ENCODE measurements around the gene SYT7.
"Not testable (repeated sequence)": the region's sequence is repeated elsewhere in the genome, so short reads cannot be mapped to it uniquely, and the experiment has no call there.

The SYT7 gene, protein sequence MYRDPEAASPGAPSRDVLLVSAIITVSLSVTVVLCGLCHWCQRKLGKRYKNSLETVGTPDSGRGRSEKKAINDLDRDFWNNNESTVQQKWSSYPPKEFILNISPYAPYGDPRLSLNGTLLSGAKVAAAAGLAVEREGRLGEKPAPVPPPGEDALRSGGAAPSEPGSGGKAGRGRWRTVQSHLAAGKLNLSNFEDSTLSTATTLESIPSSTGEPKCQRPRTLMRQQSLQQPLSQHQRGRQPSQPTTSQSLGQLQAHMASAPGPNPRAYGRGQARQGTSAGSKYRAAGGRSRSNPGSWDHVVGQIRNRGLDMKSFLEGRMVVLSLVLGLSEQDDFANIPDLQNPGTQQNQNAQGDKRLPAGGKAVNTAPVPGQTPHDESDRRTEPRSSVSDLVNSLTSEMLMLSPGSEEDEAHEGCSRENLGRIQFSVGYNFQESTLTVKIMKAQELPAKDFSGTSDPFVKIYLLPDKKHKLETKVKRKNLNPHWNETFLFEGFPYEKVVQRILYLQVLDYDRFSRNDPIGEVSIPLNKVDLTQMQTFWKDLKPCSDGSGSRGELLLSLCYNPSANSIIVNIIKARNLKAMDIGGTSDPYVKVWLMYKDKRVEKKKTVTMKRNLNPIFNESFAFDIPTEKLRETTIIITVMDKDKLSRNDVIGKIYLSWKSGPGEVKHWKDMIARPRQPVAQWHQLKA

DNA sequence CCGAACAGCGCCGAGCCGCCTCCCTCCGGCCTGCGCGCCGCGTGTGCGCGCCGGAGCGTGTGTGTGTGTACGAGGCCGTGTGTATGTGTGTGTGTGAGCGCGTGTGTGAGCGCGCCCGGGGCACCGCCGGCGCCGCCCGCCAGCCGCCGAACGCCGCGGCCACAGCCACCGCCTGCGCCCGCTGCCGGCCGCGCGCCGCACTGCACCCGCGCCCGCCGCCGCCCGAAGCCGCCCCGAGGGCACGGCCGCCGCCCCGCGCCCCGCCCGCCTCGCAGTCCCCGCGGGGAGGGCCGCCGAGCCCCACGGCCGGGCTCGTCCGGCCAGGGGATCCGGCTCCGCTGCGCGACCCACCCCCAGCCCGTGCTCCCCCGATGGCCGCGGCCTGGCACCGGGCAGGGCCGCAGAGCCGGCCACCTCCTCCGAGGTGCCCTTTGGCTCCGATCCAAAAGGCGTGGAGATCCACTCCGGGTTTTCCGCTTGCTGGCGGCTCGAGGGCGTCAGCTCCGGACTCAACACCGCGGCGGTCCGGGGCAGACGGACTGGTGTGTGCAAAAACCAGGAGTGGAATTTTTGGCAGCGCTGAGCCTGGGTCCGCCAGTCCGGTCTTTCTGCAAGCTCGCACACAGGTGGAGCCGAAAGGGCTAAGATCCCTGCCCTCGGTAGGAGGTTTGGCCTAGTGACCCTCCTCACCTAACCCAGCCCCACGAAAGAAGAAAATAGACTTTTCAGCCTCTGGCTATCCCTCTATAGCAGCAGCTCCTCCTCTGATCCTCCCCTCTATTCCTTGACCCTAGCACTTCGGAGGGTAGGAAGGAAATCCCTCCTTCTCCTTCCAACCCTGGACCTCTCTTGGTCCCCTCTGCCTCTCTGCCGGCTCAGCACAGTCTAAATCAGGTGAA lies at the start of gene SYT7:
TSS of gene SYT7 (minus strand) at position 47 of the 899 bp plus-strand sequence. CDS start 256 bp downstream, outside the sequence.
- peak; percentile 94 for DNase-seq

- no peak for DNase-seq
Measured at GRCh38 chr11:61630089-61630488, 49.2 kb upstream of the SYT7 start.

GRCh38 chr11:61629082-61629833 lies 48.4 kb upstream of the SYT7 start:
- DNase-seq, result no peak

DNA sequence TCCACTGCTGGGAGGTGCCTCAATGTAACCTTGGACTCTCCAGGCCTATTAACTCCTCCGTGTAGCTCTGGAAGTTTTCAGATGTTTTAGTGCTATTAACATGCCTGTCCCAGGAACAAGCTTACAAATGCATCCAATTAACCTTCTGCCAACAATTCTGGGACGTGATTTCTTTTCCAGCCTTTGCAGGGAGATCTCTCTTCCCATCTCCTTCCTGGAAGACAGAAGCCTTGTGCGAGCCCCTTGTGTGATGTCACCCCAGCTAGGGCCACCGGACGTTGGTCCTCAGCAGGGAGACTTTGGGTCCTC lies 47.7 kb upstream of the SYT7 start:
- DNase-seq, result no peak

DNA sequence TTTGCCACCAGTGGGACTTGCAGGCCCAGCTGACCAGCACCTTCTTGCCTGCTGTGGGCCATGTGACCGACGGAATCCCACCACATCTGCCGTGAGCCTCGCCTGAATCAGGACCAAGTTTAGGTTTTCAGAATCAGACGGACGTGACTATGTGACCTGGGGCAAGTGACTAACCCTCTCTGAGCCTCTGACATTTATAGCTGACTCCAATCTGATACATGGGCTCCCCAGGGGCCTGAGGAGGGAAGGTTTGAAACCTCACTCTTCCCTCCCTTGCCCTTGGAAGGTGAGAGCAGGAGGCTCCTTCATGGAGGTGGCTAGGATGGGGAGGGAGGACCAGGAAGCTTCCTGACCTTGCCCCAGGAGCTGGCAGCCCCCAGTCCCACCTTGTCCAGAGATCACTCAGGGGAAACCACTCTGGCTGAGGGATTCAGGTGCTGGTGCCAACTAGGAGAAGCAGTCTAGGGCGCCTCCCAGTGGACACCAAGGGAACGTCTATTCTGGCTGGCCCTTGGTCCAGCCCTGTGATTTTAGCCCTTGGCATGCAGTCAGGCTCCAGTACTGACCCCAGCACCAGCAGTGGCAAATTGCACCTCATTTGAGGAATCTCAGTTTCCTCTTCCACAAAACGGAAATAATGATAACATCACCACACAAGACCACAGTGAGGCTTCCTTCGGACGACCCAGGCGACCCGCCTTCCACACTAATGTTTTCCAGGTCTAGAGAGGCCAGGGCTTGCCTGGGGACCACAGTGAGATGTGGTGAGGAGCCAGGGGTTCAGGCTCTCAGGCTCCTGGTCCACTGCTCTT lies 47.2 kb upstream of the SYT7 start:
- peak; percentile 14 for DNase-seq

DNA sequence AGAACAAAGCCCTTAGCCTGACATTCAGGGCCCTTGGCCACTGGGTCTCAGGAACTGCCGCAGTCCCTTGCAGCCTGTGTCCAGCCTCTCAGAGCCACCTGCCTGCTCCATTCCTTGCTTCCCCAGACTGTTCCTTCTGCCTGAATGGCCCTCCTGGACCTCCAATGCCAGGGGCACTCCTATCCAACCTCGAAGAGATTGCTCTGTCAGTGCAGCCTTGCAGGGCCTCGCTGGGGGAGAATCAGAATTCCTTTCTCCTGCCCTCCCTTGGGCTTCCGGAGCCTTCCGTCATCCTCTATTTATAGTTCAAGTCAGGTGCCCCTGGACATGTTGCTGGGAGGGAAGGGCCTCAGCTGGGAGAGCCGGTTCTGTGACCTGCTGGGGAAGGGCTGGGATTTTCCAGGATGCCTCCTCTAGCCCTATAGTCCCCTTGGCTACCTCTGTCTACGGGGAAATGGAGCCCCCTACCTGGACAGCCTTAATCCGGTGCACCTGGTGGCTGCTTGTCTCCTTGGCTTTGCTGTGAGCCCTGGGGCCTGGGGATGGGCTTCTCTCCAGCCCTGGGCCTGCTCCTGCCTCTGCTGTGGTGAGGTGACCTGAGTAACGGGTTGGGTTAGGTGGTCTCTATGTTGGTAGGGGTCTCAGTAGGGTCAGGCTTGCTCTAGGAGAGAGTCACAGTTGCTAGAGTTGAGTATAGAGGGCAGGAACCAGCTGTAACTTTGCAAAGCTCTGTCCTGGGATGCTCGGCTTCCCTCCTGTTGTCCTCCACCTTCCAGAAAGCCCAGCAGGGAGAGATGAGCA lies 45.9 kb upstream of the SYT7 start:
- no peak for DNase-seq

GRCh38 chr11:61625525-61625924 lies 44.6 kb upstream of the SYT7 start:
- no peak for DNase-seq

- DNase-seq, result no peak
Measured at GRCh38 chr11:61621917-61622585, 41.2 kb upstream of the SYT7 start.

GRCh38 chr11:61619471-61620226 lies 38.8 kb upstream of the SYT7 start:
- no peak for DNase-seq

DNA sequence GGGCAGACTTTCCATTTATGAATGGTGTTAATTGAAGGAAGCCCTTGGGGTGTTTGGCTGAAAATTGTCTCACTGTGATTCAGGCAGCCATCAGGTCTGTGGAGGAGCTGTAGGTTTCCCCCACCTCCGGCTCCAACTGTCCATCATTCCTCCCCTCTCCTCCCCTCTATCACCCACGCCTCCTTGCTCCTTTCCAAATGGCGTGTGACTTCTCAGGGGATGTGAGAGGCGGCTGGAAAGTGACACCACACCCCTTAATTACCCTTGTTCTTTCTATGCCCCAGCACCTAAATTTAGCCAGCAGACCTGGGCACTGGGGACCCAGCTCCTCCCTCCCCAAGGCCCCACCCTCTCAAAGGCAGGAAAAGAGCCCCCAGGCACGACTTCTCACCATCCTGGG lies 38.1 kb upstream of the SYT7 start:
- no peak for DNase-seq

- no peak for DNase-seq
Measured at GRCh38 chr11:61617515-61617914, 36.6 kb upstream of the SYT7 start.

- no peak for DNase-seq
Measured at GRCh38 chr11:61616434-61616833, 35.6 kb upstream of the SYT7 start.

- not testable (repeated sequence) for DNase-seq
Measured at GRCh38 chr11:61614782-61615181, 33.9 kb upstream of the SYT7 start.

- no peak for DNase-seq
Measured at GRCh38 chr11:61613870-61614269, 33.0 kb upstream of the SYT7 start.

- DNase-seq, result no peak
Measured at GRCh38 chr11:61613051-61613450, 32.2 kb upstream of the SYT7 start.

- no peak for DNase-seq
Measured at GRCh38 chr11:61611309-61611708, 30.4 kb upstream of the SYT7 start.

DNA sequence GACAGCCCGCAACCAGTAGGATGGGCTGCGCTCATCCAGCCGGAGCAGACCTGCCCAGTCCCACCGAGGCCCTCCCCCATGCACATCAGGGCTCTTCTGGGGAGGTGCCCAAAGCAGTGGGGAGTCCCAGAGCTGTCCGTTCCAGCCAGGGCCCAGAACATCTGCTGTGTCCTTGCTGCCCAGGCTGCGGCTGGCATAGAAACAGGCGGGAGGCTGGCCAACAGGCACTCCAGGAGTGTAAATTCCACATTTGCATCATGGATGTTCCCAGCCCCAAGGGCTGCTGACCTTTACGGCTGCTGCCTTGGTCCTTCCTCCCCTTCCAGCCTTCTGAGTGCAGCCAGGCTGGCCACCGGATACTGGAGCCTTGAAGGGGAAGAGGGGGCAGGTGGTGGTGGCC lies 30.0 kb upstream of the SYT7 start:
- no peak for DNase-seq

- no peak for DNase-seq
Measured at GRCh38 chr11:61609980-61610366, 29.1 kb upstream of the SYT7 start.
